ENCODE data around the gene TMEM242.

The TMEM242 gene

GRCh38 chr6:157270916-157271315 is 52.4 kb downstream of the TMEM242 start:
- DNase-seq (ENCODE audit: low read depth in 2 of 2) = no peak

GRCh38 chr6:157270308-157270707 is 53.0 kb downstream of the TMEM242 start:
- DNase-seq (ENCODE audit: low read depth in 2 of 2) = no peak

GRCh38 chr6:157269261-157269794 is 54.0 kb downstream of the TMEM242 start:
- no peak for DNase-seq (ENCODE audit: low read depth in 2 of 2)

DNA sequence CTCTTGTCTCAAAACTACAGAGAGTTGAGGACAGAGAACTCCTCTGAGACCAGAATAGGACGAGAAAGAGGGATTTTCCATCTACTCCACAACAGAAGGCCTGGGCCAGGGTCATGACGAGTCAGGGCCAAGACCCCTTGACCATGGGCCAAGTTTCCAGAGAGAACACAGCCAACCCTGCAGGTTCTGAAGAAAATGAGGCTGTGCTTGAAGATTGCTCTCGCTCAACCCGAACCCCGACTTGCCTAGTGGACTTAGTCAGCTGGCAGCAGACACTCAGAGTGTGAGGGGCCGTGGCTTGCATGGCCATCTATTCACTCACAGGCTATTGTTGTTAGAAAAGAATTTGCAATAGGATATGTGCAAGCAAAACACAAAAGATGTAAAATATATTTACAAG is 54.5 kb downstream of the TMEM242 start:
- no peak for DNase-seq (ENCODE audit: low read depth in 2 of 2)

- no peak for DNase-seq (ENCODE audit: low read depth in 2 of 2)
These were observed 54.9 kb downstream of the TMEM242 start for GRCh38 chr6:157268396-157268795.

- DNase-seq (ENCODE audit: low read depth in 2 of 2) = no peak
These were observed 55.7 kb downstream of the TMEM242 start for GRCh38 chr6:157267654-157268053.

DNA sequence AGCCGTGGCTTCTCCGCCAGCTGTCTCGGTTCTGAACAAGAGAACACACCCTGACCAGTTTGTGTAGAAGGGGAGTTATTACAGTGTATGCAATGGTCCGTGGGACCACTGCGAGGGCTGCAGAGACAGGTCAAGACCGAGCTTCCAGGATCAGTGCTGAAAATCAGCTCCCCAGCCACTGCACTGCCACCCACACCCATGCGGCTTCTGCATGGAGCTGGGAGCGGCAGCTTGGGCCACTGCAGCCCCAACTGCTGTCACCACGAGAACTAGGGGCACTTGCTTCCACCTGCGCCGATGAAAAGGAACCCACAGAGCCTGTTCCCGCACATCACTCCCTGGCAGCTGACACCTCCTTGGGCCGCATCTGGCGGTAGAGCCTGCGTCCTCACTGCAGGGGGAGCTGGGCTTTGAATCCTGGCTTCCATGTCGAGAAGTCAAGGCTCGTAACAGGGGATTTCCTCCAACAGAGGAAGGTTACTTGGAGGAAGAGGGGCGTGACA is 56.2 kb downstream of the TMEM242 start:
- DNase-seq (ENCODE audit: low read depth in 2 of 2) = no peak

GRCh38 chr6:157266274-157267101 is 56.8 kb downstream of the TMEM242 start:
- DNase-seq (ENCODE audit: low read depth in 2 of 2) = no peak

- no peak for DNase-seq (ENCODE audit: low read depth in 2 of 2)
These were observed 57.7 kb downstream of the TMEM242 start for GRCh38 chr6:157265635-157266034.

DNA sequence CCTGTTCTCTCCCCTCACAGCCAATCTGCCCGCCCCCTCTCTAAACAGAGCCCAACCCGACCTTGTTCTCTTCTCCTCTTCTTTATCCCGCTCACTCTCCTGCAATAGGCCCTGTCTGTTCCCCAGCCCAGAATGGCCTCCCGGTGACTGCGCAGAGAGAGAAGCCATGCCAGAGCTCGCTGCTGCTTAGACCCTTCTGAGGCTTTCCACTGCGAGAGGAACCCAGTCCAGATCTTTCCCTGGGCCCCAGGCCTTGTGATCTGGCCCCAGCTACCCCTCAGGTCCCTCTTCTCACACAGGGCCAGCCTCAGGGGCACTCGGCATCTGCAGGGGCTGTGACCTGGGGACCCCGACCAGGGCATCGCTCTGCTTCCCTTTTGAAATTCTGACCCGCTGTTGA is 58.1 kb downstream of the TMEM242 start:
- no peak for DNase-seq (ENCODE audit: low read depth in 2 of 2)

DNA sequence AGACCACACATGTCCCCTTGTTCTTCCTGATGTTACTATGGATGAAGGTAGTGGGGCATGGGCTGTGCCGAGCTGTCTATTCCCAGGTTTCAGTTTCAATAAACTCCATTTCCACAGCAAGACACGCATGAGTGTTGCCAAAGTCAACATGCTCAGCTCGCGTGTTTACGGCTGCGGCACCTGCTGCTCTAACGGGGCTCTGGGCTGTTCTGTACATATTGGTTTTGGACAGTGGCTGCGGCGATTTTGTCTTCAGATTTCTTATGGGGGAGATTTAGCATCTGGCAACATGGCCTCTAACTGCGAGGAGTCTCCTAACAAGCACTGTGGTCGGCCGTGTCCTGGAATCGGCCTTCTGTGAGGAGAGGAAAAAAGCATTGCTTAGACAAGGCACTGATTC is 58.6 kb downstream of the TMEM242 start:
- no peak for DNase-seq (ENCODE audit: low read depth in 2 of 2)

DNA sequence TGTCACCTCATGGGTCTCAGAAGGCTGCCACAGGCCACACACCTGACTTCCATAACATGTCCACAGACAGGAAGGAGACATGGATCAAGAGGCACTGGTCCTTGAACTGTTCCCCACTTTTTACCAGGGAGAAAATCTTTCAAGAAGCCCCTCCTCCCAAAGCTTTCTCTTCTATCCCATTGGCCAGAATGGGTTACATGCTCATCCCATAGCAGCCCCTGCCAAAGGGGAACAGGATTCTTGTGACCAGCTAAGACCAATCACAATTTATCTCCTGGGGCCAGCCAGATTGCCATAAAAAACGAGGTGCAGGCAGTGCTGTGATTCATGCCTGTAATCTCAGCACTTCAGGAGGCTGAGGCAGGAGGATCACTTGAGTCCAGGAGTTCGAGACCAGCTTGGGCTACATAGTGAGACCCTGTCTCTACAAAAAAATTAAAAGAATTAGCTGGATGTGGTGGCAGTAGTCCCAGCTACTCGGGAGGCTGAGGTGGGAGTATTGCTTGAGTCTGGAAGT is 59.4 kb downstream of the TMEM242 start:
- DNase-seq (ENCODE audit: low read depth in 2 of 2) = no peak

DNA sequence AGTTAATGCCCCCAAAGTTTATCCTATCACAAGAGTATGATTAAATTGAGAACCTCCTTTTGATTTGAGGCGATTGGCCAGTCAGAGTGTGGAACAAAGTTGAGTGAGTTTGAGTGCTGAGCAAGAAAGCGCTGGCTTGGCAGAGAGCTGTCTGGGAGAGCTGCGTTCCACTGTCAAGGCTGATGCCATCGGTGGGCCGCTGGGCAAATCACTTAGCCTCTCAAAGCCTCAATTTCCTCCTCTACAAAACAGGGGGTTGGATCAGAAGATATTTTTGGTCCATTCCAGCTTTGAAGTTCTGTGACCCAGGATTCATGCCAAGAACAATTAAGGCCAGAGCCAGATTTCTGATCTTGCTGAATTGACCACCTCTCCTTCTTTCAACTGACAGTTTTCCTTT is 60.2 kb downstream of the TMEM242 start:
- no peak for DNase-seq (ENCODE audit: low read depth in 2 of 2)

- no peak for DNase-seq (ENCODE audit: low read depth in 2 of 2)
These were observed 61.7 kb downstream of the TMEM242 start for GRCh38 chr6:157261606-157262005.

DNA sequence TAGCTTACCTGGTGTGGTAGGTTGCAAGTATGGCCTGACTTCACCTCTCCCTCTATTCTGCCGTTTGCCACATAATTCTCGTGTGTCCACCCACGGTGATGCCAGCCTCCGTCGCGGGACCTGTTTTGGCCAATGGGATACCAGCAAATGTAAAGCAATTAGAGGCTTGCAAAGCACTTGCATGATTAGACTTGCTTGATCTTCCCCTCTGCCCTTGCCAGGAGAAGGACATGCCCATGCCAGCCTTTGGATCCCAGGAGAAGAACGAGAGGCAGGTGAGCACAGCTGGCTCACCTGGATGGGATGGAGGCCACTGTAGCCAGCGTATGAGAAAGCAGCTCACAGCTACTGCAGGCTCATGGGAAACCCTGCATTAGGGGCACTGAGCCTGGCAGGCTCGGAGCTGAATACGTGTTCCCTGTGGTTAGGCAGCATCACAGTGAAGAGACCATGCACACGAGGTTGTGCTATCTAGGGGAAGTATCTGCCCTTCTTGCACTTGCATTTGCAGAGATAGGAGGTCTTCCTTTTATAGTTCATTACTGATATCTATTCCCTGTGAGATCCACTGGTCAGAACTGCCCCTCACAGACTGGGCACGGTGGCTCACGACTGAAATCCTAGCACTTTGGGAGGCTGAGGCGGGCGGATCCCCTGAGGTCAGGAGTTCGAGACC is 62.4 kb downstream of the TMEM242 start:
- no peak for DNase-seq (ENCODE audit: low read depth in 2 of 2)

GRCh38 chr6:157259443-157259842 is 63.9 kb downstream of the TMEM242 start:
- no peak for DNase-seq (ENCODE audit: low read depth in 2 of 2)

GRCh38 chr6:157258878-157259277 is 64.4 kb downstream of the TMEM242 start:
- no peak for DNase-seq (ENCODE audit: low read depth in 2 of 2)

DNA sequence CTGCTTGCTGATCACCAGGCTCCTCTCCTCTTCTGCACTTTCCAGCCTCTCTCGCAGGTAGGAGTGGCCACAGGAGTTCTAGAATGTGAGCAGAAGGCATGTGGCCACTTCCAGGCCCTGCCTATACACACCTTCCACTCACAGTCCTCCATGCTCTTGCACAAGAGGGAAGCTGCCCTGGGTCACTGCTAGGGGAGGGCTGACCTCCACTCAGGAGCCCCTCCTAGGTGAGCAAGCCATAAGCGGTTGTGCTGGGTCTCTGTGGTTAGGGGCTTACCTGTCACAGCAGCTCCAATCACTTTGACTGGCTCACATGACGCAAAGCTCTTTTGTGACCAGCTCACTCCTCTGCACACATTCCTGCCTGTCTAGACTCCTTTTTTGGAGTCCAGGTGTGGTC is 68.2 kb downstream of the TMEM242 start:
- DNase-seq (ENCODE audit: low read depth in 2 of 2) = no peak

DNA sequence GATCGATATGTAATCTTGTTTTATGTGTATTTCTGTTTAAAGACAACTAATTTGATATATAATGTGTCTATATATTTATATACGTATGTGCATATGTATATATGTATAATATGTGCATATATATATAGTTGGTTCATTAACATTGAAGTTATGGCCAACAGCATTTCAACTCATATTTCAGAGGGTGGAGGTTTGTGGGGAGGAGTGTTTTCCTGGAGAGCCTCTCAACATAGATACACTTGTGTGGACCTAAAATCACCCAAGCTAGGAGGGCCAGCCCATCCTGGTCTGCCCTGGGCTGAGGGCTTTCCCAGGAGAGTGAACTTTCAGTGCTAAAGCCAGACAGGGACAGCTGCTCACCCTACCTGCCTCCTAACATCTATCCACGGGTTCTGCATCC is 68.8 kb downstream of the TMEM242 start:
- DNase-seq (ENCODE audit: low read depth in 2 of 2) = no peak

DNA sequence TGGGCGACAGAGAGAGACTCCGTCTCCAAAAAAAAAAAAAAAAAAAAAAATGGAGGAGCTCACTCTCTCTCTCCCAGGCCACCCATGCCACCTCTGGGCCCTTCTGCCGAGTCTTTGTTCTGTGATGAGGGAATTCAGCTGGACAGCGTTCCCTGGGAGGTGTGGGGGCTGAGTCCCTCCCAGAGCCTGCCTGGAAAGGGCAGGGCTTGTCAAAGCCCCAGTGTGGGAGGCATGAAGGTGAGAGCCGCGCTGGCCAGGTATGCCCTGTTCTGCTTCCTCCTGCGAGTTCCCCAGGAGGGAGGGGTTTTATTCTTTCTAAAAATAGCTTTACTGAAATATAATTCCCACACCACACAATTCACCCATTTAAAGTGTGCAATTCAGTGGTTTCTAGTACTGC is 69.6 kb downstream of the TMEM242 start:
- DNase-seq (ENCODE audit: low read depth in 2 of 2) = no peak

GRCh38 chr6:157253017-157253416 is 70.3 kb downstream of the TMEM242 start:
- no peak for DNase-seq (ENCODE audit: low read depth in 2 of 2)

DNA sequence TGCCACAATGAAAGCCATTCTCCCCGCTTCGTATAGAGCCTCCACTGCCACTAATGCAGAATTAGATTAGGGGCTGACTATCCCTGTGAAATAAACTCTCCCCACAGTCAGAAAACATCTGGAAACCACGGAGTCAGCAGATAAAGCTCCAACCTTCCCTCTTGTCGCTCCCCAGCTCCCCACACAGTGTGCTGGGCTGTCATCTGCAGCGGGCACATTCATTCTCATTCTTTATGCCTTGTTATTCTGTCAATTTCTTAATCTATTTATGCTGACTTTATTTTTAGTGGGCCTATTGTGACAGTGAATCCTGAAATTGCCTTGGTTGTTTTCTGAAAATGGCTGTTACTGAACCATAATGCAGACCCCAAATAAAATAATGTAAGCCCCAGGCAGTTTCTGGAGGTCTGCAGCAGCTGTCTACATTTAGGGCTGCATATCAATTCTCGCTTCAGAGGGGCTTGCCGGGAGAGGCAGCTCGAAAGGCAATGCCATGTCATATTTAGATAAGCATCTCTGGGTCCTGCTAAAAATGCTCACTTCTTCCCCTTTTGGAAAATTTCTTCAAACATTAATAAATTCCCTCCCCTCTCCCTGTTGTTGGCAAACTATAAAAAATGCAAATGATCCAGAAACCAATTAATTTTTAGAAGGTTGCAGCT is 71.6 kb downstream of the TMEM242 start:
- DNase-seq (ENCODE audit: low read depth in 2 of 2) = no peak
